NCI-H82 treated with DMSO at 0.1 percent for 48 hours (cell line): ENCODE measurements around the gene EEF1AKMT4.

Experiments
- DNase-seq: peaks from one replicate; lab custom pipeline; 2025; ENCODE audit not compliant: unreplicated experiment; lab: John Stamatoyannopoulos, UW

Gene EEF1AKMT4

GRCh38 chr3:184298759-184299487 is 49.5 kb downstream of the EEF1AKMT4 start, which contains the start of gene PSMD2:
Gene PSMD2 (plus strand): TSS chr3:184299241. CDS start chr3:184299267, 26 bp downstream.
- DNase-seq: peak; percentile 90

GRCh38 chr3:184299488-184300377 is 50.3 kb downstream of the EEF1AKMT4 start:
- no peak for DNase-seq

- no peak for DNase-seq
Observed at GRCh38 chr3:184300378-184300720, 50.9 kb downstream of the EEF1AKMT4 start.

GRCh38 chr3:184305577-184305976 is 56.1 kb downstream of the EEF1AKMT4 start:
- no peak for DNase-seq

- DNase-seq: no peak
Observed at GRCh38 chr3:184306341-184306972, 57.0 kb downstream of the EEF1AKMT4 start.

- DNase-seq: no peak
Observed at GRCh38 chr3:184307915-184308314, 58.4 kb downstream of the EEF1AKMT4 start.
